ENCODE data around the gene ATP6V1E1.
A peak's percentile ranks its signal among the peaks of the same experiment; 100 is the strongest.

The ATP6V1E1 gene

DNA sequence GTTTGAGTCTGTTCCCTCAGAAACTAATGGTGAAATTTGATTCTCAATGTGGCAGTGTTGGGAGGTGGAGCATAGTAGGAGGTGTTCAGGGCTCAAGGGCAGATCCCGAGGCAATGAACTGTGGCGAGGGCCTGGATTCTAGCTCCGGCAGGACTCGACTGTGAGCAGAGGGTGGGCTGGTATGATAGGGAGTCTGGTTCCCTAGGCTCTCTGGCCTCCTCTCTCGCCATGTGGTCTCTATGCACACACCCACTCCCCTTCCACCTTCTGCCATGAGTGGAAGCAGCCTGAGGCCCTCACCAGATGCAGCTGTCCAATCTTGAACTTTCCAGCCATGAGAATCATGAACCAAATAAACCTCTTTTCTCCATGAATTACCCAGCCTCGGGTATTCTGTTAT, 32.3 kb downstream of the ATP6V1E1 start:
- ATAC-seq = no peak

DNA sequence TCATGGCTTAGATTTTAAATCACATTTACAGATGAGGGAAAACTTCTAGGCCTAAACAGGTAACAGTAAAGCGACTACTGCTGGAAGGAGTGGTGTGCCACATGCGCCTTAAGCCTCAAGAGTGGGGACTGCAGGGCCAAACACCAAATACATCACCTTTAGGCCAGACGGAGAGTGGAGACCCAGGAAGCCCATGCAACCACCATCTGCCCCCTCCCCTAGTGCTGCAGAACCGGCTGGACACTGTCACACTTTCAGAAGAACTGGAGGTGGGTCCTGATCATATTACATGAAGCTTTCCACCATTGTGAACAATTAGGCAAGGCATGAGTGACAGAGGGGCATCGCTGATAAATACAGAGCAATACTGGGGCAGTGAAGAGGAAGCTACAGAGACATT, 36.3 kb downstream of the ATP6V1E1 start:
- no peak for ATAC-seq
- no peak for TF ChIP-seq GLIS3 (CRISPR knock-in tag; IDR thresholded peaks at IDR 0.05)
- TF ChIP-seq ZNF70 (CRISPR knock-in tag; IDR thresholded peaks at IDR 0.05) = no peak
- no peak for TF ChIP-seq ZFP30 (CRISPR knock-in tag; IDR thresholded peaks at IDR 0.05)
- TF ChIP-seq ARNTL (CRISPR knock-in tag; IDR thresholded peaks at IDR 0.05; ENCODE audit: borderline replicate concordance, low read depth) = no peak
- no peak for TF ChIP-seq SNAI2 (CRISPR knock-in tag; IDR thresholded peaks at IDR 0.05)
- TF ChIP-seq CSDC2 (CRISPR knock-in tag; IDR thresholded peaks at IDR 0.05) = no peak
- TF ChIP-seq, protein P1, sequence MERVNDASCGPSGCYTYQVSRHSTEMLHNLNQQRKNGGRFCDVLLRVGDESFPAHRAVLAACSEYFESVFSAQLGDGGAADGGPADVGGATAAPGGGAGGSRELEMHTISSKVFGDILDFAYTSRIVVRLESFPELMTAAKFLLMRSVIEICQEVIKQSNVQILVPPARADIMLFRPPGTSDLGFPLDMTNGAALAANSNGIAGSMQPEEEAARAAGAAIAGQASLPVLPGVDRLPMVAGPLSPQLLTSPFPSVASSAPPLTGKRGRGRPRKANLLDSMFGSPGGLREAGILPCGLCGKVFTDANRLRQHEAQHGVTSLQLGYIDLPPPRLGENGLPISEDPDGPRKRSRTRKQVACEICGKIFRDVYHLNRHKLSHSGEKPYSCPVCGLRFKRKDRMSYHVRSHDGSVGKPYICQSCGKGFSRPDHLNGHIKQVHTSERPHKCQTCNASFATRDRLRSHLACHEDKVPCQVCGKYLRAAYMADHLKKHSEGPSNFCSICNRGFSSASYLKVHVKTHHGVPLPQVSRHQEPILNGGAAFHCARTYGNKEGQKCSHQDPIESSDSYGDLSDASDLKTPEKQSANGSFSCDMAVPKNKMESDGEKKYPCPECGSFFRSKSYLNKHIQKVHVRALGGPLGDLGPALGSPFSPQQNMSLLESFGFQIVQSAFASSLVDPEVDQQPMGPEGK (CRISPR knock-in tag; IDR thresholded peaks at IDR 0.05; ENCODE audit: borderline replicate concordance) = no peak
- TF ChIP-seq PPARA (CRISPR knock-in tag; IDR thresholded peaks at IDR 0.05; ENCODE audit: borderline replicate concordance) = no peak
- TF ChIP-seq OSR1 (CRISPR knock-in tag; IDR thresholded peaks at IDR 0.05) = no peak
- TF ChIP-seq ISL1 (CRISPR knock-in tag; IDR thresholded peaks at IDR 0.05) = no peak
- no peak for TF ChIP-seq ESRRG (CRISPR knock-in tag; IDR thresholded peaks at IDR 0.05)
- no peak for TF ChIP-seq TOX (CRISPR knock-in tag; IDR thresholded peaks at IDR 0.05; ENCODE audit: borderline replicate concordance)
- TF ChIP-seq TCF4 (CRISPR knock-in tag; IDR thresholded peaks at IDR 0.05; ENCODE audit: borderline replicate concordance) = no peak

More for the DNA sequence above, 32.3 kb downstream of the ATP6V1E1 start:
- TF ChIP-seq ZNF70 (CRISPR knock-in tag; IDR thresholded peaks at IDR 0.05) = no peak
- no peak for TF ChIP-seq RARB (CRISPR knock-in tag; IDR thresholded peaks at IDR 0.05)
- no peak for TF ChIP-seq ISL1 (CRISPR knock-in tag; IDR thresholded peaks at IDR 0.05)
- no peak for TF ChIP-seq CSDC2 (CRISPR knock-in tag; IDR thresholded peaks at IDR 0.05)
- TF ChIP-seq BACH2 (CRISPR knock-in tag; IDR thresholded peaks at IDR 0.05; ENCODE audit: borderline replicate concordance) = no peak
- TF ChIP-seq GLIS3 (CRISPR knock-in tag; IDR thresholded peaks at IDR 0.05) = no peak
- no peak for TF ChIP-seq ZC3H10 (CRISPR knock-in tag; IDR thresholded peaks at IDR 0.05)
- no peak for TF ChIP-seq TOX (CRISPR knock-in tag; IDR thresholded peaks at IDR 0.05; ENCODE audit: borderline replicate concordance)
- no peak for TF ChIP-seq TCF4 (CRISPR knock-in tag; IDR thresholded peaks at IDR 0.05; ENCODE audit: borderline replicate concordance)
- no peak for TF ChIP-seq ZNF565 (CRISPR knock-in tag; conservative IDR thresholded peaks at IDR 0.05; ENCODE audit: low read depth)

GRCh38 chr22:17590586-17590985, 38.0 kb downstream of the ATP6V1E1 start:
- ATAC-seq = no peak
- TF ChIP-seq, protein P2, sequence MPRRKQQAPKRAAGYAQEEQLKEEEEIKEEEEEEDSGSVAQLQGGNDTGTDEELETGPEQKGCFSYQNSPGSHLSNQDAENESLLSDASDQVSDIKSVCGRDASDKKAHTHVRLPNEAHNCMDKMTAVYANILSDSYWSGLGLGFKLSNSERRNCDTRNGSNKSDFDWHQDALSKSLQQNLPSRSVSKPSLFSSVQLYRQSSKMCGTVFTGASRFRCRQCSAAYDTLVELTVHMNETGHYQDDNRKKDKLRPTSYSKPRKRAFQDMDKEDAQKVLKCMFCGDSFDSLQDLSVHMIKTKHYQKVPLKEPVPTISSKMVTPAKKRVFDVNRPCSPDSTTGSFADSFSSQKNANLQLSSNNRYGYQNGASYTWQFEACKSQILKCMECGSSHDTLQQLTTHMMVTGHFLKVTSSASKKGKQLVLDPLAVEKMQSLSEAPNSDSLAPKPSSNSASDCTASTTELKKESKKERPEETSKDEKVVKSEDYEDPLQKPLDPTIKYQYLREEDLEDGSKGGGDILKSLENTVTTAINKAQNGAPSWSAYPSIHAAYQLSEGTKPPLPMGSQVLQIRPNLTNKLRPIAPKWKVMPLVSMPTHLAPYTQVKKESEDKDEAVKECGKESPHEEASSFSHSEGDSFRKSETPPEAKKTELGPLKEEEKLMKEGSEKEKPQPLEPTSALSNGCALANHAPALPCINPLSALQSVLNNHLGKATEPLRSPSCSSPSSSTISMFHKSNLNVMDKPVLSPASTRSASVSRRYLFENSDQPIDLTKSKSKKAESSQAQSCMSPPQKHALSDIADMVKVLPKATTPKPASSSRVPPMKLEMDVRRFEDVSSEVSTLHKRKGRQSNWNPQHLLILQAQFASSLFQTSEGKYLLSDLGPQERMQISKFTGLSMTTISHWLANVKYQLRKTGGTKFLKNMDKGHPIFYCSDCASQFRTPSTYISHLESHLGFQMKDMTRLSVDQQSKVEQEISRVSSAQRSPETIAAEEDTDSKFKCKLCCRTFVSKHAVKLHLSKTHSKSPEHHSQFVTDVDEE (CRISPR knock-in tag; IDR thresholded peaks at IDR 0.05) = no peak
- TF ChIP-seq BACH2 (CRISPR knock-in tag; IDR thresholded peaks at IDR 0.05; ENCODE audit: borderline replicate concordance) (no peak), TCF4 (CRISPR knock-in tag; IDR thresholded peaks at IDR 0.05; ENCODE audit: borderline replicate concordance) (no peak), ARNTL (CRISPR knock-in tag; IDR thresholded peaks at IDR 0.05; ENCODE audit: borderline replicate concordance, low read depth) (no peak)

GRCh38 chr22:17589810-17590375, 38.7 kb downstream of the ATP6V1E1 start:
- peak; percentile 11; the same call in 1 of the 3 replicates for ATAC-seq
- TF ChIP-seq CREB5 (CRISPR knock-in tag; IDR thresholded peaks at IDR 0.05; ENCODE audit: low read depth) (no peak), TCF4 (CRISPR knock-in tag; IDR thresholded peaks at IDR 0.05; ENCODE audit: borderline replicate concordance) (no peak), ISL1 (CRISPR knock-in tag; IDR thresholded peaks at IDR 0.05) (no peak), ZNF70 (CRISPR knock-in tag; IDR thresholded peaks at IDR 0.05) (no peak), ZFP3 (CRISPR knock-in tag; IDR thresholded peaks at IDR 0.05) (no peak), ZNF565 (CRISPR knock-in tag; conservative IDR thresholded peaks at IDR 0.05; ENCODE audit: low read depth) (no peak), PPARA (CRISPR knock-in tag; IDR thresholded peaks at IDR 0.05; ENCODE audit: borderline replicate concordance) (no peak), ESRRG (CRISPR knock-in tag; IDR thresholded peaks at IDR 0.05) (no peak), RARB (CRISPR knock-in tag; IDR thresholded peaks at IDR 0.05) (no peak), ZC3H10 (CRISPR knock-in tag; IDR thresholded peaks at IDR 0.05) (no peak), TOX (CRISPR knock-in tag; IDR thresholded peaks at IDR 0.05; ENCODE audit: borderline replicate concordance) (no peak)
- TF ChIP-seq, protein P1 (CRISPR knock-in tag; IDR thresholded peaks at IDR 0.05; ENCODE audit: borderline replicate concordance) = no peak
- TF ChIP-seq, protein P3, sequence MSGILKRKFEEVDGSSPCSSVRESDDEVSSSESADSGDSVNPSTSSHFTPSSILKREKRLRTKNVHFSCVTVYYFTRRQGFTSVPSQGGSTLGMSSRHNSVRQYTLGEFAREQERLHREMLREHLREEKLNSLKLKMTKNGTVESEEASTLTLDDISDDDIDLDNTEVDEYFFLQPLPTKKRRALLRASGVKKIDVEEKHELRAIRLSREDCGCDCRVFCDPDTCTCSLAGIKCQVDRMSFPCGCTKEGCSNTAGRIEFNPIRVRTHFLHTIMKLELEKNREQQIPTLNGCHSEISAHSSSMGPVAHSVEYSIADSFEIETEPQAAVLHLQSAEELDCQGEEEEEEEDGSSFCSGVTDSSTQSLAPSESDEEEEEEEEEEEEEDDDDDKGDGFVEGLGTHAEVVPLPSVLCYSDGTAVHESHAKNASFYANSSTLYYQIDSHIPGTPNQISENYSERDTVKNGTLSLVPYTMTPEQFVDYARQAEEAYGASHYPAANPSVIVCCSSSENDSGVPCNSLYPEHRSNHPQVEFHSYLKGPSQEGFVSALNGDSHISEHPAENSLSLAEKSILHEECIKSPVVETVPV (CRISPR knock-in tag; IDR thresholded peaks at IDR 0.05) = no peak
- TF ChIP-seq, protein P2 (CRISPR knock-in tag; IDR thresholded peaks at IDR 0.05) = no peak

Data from SK-N-SH treated with all-trans-retinoic acid at 6 μM for 48 hours (cell line).